HepG2 (cell line): ENCODE results near the gene ZBTB45. TPM values are rescaled to one million over a fixed set of nuclear protein-coding genes. Genes with fewer than 3 reads are reported as not detected.

ENCODE experiments used
- CREBL2 ChIP-seq: sonication (generic); formaldehyde crosslinking; IDR thresholded peaks from 2 replicates; pipeline ENCODE4 v1.8.1; 2023; ENCODE audit warnings: missing genetic modification reagents, mild to moderate bottlenecking, borderline replicate concordance
- HOXA7 ChIP-seq: sonication (generic); formaldehyde crosslinking; IDR thresholded peaks from 2 replicates; pipeline ENCODE4 v1.8.1; 2022; ENCODE audit warnings: mild to moderate bottlenecking, missing genetic modification reagents, moderate library complexity
- HOXD1 ChIP-seq: sonication (generic); formaldehyde crosslinking; IDR thresholded peaks from 2 replicates; pipeline ENCODE4 v1.5.0; 2020; ENCODE audit warnings: missing genetic modification reagents
- NCOA1 ChIP-seq: sonication (generic); formaldehyde crosslinking; IDR thresholded peaks from 2 replicates; pipeline ENCODE4 v1.9.0; 2021; ENCODE audit warnings: missing genetic modification reagents
- NCOR1 ChIP-seq: fragments of 200-600 bp; sonication (generic); IDR thresholded peaks from 2 replicates; pipeline ENCODE4 v1.7.0; 2017; ENCODE audit warnings: antibody characterized with exemption, low read length, borderline replicate concordance
- NR2F6 ChIP-seq, 2 experiments: IDR thresholded peaks; 2 replicates each; pipeline ENCODE4 v1.6.1; 2016; ENCODE audit warnings: antibody characterized with exemption in 1 of 2, mild to moderate bottlenecking in 1 of 2
- NRL ChIP-seq: sonication (generic); formaldehyde crosslinking; IDR thresholded peaks from 2 replicates; pipeline ENCODE4 v1.5.0; 2020; ENCODE audit warnings: missing genetic modification reagents, mild to moderate bottlenecking, moderate library complexity, borderline replicate concordance
- PBX2 ChIP-seq: IDR thresholded peaks from 2 replicates; pipeline ENCODE4 v1.6.1; 2016; ENCODE audit warnings: control low read depth
- RBM39 ChIP-seq: fragments of 200-400 bp; formaldehyde crosslinking; IDR thresholded peaks from one replicate; pipeline ENCODE4 v1.6.1; 2018; ENCODE audit warnings: antibody characterized with exemption, mild to moderate bottlenecking, low read depth, low read length; ENCODE audit not compliant: poor library complexity, severe bottlenecking
- REL ChIP-seq: sonication (generic); formaldehyde crosslinking; conservative IDR thresholded peaks from 2 replicates; pipeline ENCODE4 v1.8.0; 2022; ENCODE audit warnings: mild to moderate bottlenecking, missing genetic modification reagents, moderate library complexity
- SKI ChIP-seq: fragments of 450-650 bp; IDR thresholded peaks from one replicate; pipeline ENCODE4 v1.6.1; 2018; ENCODE audit warnings: mild to moderate bottlenecking; ENCODE audit not compliant: partially characterized antibody
- TAF15 ChIP-seq: fragments of 200-400 bp; formaldehyde crosslinking; IDR thresholded peaks from one replicate; pipeline ENCODE4 v1.6.1; 2018; ENCODE audit warnings: mild to moderate bottlenecking, low read depth, low read length; ENCODE audit not compliant: poor library complexity, severe bottlenecking
- ZBTB37 ChIP-seq: sonication (generic); formaldehyde crosslinking; IDR thresholded peaks from 2 replicates; pipeline ENCODE4 v1.4.0; 2020; ENCODE audit warnings: mild to moderate bottlenecking, missing genetic modification reagents
- ZIK1 ChIP-seq: sonication (generic); formaldehyde crosslinking; IDR thresholded peaks from 2 replicates; pipeline ENCODE4 v1.5.0; 2020; ENCODE audit warnings: mild to moderate bottlenecking, low read depth, missing genetic modification reagents, borderline replicate concordance
- ZNF224 ChIP-seq: sonication (generic); formaldehyde crosslinking; IDR thresholded peaks from 2 replicates; pipeline ENCODE4 v1.5.0; 2020; ENCODE audit warnings: mild to moderate bottlenecking, missing genetic modification reagents
- ZNF274 ChIP-seq: sonication (generic); formaldehyde crosslinking; IDR thresholded peaks from 2 replicates; pipeline ENCODE4 v1.5.1; 2020; ENCODE audit warnings: mild to moderate bottlenecking, missing genetic modification reagents
- ZNF276 ChIP-seq: sonication (generic); formaldehyde crosslinking; IDR thresholded peaks from 2 replicates; pipeline ENCODE4 v1.4.0; 2020; ENCODE audit warnings: mild to moderate bottlenecking, low read depth, missing genetic modification reagents
- ZNF292 ChIP-seq: sonication (generic); formaldehyde crosslinking; IDR thresholded peaks from 2 replicates; pipeline ENCODE4 v1.8.1; 2022; ENCODE audit warnings: mild to moderate bottlenecking, low read depth, missing genetic modification reagents, borderline replicate concordance
- ZNF367 ChIP-seq: sonication (generic); formaldehyde crosslinking; IDR thresholded peaks from 2 replicates; pipeline ENCODE4 v1.4.0; 2020; ENCODE audit warnings: missing genetic modification reagents, borderline replicate concordance
- ZNF44 ChIP-seq: sonication (generic); formaldehyde crosslinking; IDR thresholded peaks from 2 replicates; pipeline ENCODE4 v1.5.1; 2020; ENCODE audit warnings: mild to moderate bottlenecking, missing genetic modification reagents
- ZNF720 ChIP-seq: sonication (generic); formaldehyde crosslinking; IDR thresholded peaks from 2 replicates; pipeline ENCODE4 v1.4.0; 2020; ENCODE audit warnings: missing genetic modification reagents
- ZNF766 ChIP-seq: sonication (generic); formaldehyde crosslinking; IDR thresholded peaks from 2 replicates; pipeline ENCODE4 v1.5.0; 2020; ENCODE audit warnings: missing genetic modification reagents, borderline replicate concordance
- polyA plus RNA-seq, 8 experiments: library from polyadenylated mRNA; depleted of rRNA in 3 of 8; stranded (reverse) in 7 of 8; unstranded in 1 of 8; fragments of >200 nt; fragmentation: Illumina TruSeq in 4 of 8; extraction: Trizol in 4 of 8; gene quantifications; 2 replicates each; pipeline versions ENCODE4 v1.2.1 to v1.2.3, GENCODE V29; 2011 to 2016; ENCODE audit warnings: low read depth in 4 of 8, missing spikeins in 1 of 8, mixed read lengths in 1 of 8; ENCODE audit not compliant: insufficient read depth in 1 of 8
- total RNA-seq, 5 experiments: library from RNA; depleted of rRNA; stranded (reverse); fragments of >200 nt; fragmentation: Illumina TruSeq; extraction: Trizol; gene quantifications; 2 replicates each; pipeline ENCODE4 v1.2.3, GENCODE V29; 2016; ENCODE audit warnings: low read depth in 1 of 5

ZBTB45 gene
- total and polyA plus RNA-seq, 2 of the 13 experiments (the other 11 are each of a cell fraction or from before 2014, with no cell fraction given) = 3.0 to 3.7 TPM

- TF ChIP-seq ZBTB37 (CRISPR knock-in tag) (peak; percentile 29; the same call in 1 of the 2 replicates), NCOR1 (0 out of 2 replicates have a peak, but pooled peaks have one; percentile 75), NCOA1 (peak; percentile 93; the same call in 1 of the 2 replicates), PBX2 (CRISPR knock-in tag) (peak; percentile 31; the same call in 1 of the 2 replicates), NRL (CRISPR knock-in tag) (peak; percentile 94; the same call in 1 of the 2 replicates), CREBL2 (CRISPR knock-in tag) (peak; percentile 89; the same call in 1 of the 2 replicates), HOXD1 (CRISPR knock-in tag) (peak; percentile 90), NR2F6 (IDR thresholded peaks at IDR 0.05) (no peak), NR2F6 (CRISPR knock-in tag; IDR thresholded peaks at IDR 0.05) (peak; percentile 39; the same call in 1 of the 2 replicates), ZNF720 (CRISPR knock-in tag) (peak; percentile 62; the same call in 1 of the 2 replicates), ZNF44 (0 out of 2 replicates have a peak, but pooled peaks have one; percentile 85), ZNF276 (CRISPR knock-in tag) (peak; percentile 91), ZNF367 (CRISPR knock-in tag) (0 out of 2 replicates have a peak, but pooled peaks have one; percentile 58), ZNF224 (peak; percentile 92), ZIK1 (CRISPR knock-in tag) (peak; percentile 96), RBM39 (peak; percentile 84), REL (peak; percentile 93; the same call in 1 of the 2 replicates), ZNF766 (CRISPR knock-in tag) (0 out of 2 replicates have a peak, but pooled peaks have one; percentile 33), HOXA7 (CRISPR knock-in tag) (0 out of 2 replicates have a peak, but pooled peaks have one; percentile 86), ZNF292 (no peak), ZNF274 (peak; percentile 88), SKI (peak; percentile 96), TAF15 (peak; percentile 91)
Observed at GRCh38 chr19:58519355-58520256, at the start of gene ZBTB45 (continued).
